Neutrophil (primary cell): ENCODE measurements around the gene STUM.

Experiments
- H3K27ac ChIP-seq: fragments of 200-600 bp; sonication (generic); 2 replicates; pipeline ENCODE4 v1.5.1; 2016; ENCODE audit warnings: mild to moderate bottlenecking, moderate library complexity
- H3K27me3 ChIP-seq: fragments of 200-600 bp; sonication (generic); 2 replicates; pipeline ENCODE4 v1.6.0; 2016; ENCODE audit warnings: mild to moderate bottlenecking
- H3K36me3 ChIP-seq: fragments of 200-600 bp; sonication (generic); 2 replicates; pipeline ENCODE4 v1.5.1; 2017
- H3K4me1 ChIP-seq, 2 experiments: fragments of 200-600 bp in 1 of 2; sonication (generic) in 1 of 2; 1 replicate in 1 of 2; 2 replicates in 1 of 2; pipeline versions ENCODE4 v1.5.1 to v1.6.1; 2013 to 2016; ENCODE audit warnings: low read depth in 1 of 2, low read length in 1 of 2, mild to moderate bottlenecking in 1 of 2, moderate library complexity in 1 of 2; ENCODE audit not compliant: control insufficient read depth in 1 of 2, insufficient read depth in 1 of 2
- H3K4me3 ChIP-seq, 2 experiments: fragments of 200-600 bp in 1 of 2; sonication (generic) in 1 of 2; 1 replicate in 1 of 2; 2 replicates in 1 of 2; pipeline ENCODE4 v1.5.1; 2013 to 2016; ENCODE audit warnings: low read depth in 1 of 2, low read length in 1 of 2, mild to moderate bottlenecking in 1 of 2, moderate library complexity in 1 of 2
- H3K9me3 ChIP-seq: fragments of 200-600 bp; sonication (generic); 2 replicates; pipeline ENCODE4 v1.5.1; 2016
- CTCF ChIP-seq: fragments of 200-600 bp; sonication (generic); IDR thresholded peaks from 2 replicates; pipeline ENCODE4 v1.5.1; 2016; ENCODE audit warnings: antibody characterized with exemption

STUM gene

GRCh38 chr1:226555092-226555491, 6.5 kb downstream of the STUM start:
- no peak for TF ChIP-seq CTCF
- no peaks in the 10 kb centered on the region for H3K9me3 ChIP-seq
- H3K4me1 ChIP-seq: no peaks in the 10 kb centered on the region
- H3K27ac ChIP-seq: no peak overlapping the region
- H3K36me3 ChIP-seq: no peaks in the 10 kb centered on the region
- H3K27me3 ChIP-seq: peaks cover 70% of the 10 kb centered on the region
- no peak overlapping the region for H3K4me3 ChIP-seq

- H3K4me1 ChIP-seq: no peaks in the 10 kb centered on the region
- no peak for TF ChIP-seq CTCF
- no peaks in the 10 kb centered on the region for H3K9me3 ChIP-seq
- H3K4me3 ChIP-seq: no peak overlapping the region
- H3K36me3 ChIP-seq: no peaks in the 10 kb centered on the region
- peaks cover 46% of the 10 kb centered on the region for H3K27me3 ChIP-seq
- H3K27ac ChIP-seq: no peak overlapping the region
Measured at GRCh38 chr1:226557424-226557823, 8.9 kb downstream of the STUM start.

GRCh38 chr1:226558036-226558650, 9.6 kb downstream of the STUM start:
- peaks cover 39% of the 10 kb centered on the region for H3K27me3 ChIP-seq
- H3K27ac ChIP-seq: no peak overlapping the region
- H3K36me3 ChIP-seq: no peaks in the 10 kb centered on the region
- no peak overlapping the region for H3K4me3 ChIP-seq
- no peak for TF ChIP-seq CTCF
- H3K4me1 ChIP-seq: no peaks in the 10 kb centered on the region
- no peaks in the 10 kb centered on the region for H3K9me3 ChIP-seq

GRCh38 chr1:226560243-226560642, 11.7 kb downstream of the STUM start:
- peaks cover 18% of the 10 kb centered on the region for H3K27me3 ChIP-seq
- no peaks in the 10 kb centered on the region for H3K36me3 ChIP-seq
- no peak overlapping the region for H3K4me3 ChIP-seq
- no peaks in the 10 kb centered on the region for H3K9me3 ChIP-seq
- H3K4me1 ChIP-seq: no peaks in the 10 kb centered on the region
- no peak overlapping the region for H3K27ac ChIP-seq
- no peak for TF ChIP-seq CTCF

- Histone ChIP-seq H3K27ac (no peak overlapping the region), H3K4me3 (no peak overlapping the region), H3K27me3 (peaks cover 19% of the 10 kb centered on the region), H3K9me3 (no peaks in the 10 kb centered on the region), H3K36me3 (no peaks in the 10 kb centered on the region), H3K4me1 (no peaks in the 10 kb centered on the region)
- TF ChIP-seq CTCF: no peak
Measured at GRCh38 chr1:226562989-226563388, 14.4 kb downstream of the STUM start.

- no peak overlapping the region for H3K4me3 ChIP-seq
- H3K36me3 ChIP-seq: no peaks in the 10 kb centered on the region
- TF ChIP-seq CTCF: no peak
- no peaks in the 10 kb centered on the region for H3K9me3 ChIP-seq
- peaks cover 19% of the 10 kb centered on the region for H3K27me3 ChIP-seq
- H3K27ac ChIP-seq: no peak overlapping the region
- H3K4me1 ChIP-seq: no peaks in the 10 kb centered on the region
Measured at GRCh38 chr1:226563666-226564065, 15.1 kb downstream of the STUM start.
